ENCODE results near the gene C2. TPM values are rescaled to one million over a fixed set of nuclear protein-coding genes. Genes with fewer than 3 reads are reported as not detected.
"Not testable (repeated sequence)": the region's sequence is repeated elsewhere in the genome, so short reads cannot be mapped to it uniquely, and the experiment has no call there.

The C2 gene
- total RNA-seq, 1 donor from 2014 or later = 2.9 TPM

DNA sequence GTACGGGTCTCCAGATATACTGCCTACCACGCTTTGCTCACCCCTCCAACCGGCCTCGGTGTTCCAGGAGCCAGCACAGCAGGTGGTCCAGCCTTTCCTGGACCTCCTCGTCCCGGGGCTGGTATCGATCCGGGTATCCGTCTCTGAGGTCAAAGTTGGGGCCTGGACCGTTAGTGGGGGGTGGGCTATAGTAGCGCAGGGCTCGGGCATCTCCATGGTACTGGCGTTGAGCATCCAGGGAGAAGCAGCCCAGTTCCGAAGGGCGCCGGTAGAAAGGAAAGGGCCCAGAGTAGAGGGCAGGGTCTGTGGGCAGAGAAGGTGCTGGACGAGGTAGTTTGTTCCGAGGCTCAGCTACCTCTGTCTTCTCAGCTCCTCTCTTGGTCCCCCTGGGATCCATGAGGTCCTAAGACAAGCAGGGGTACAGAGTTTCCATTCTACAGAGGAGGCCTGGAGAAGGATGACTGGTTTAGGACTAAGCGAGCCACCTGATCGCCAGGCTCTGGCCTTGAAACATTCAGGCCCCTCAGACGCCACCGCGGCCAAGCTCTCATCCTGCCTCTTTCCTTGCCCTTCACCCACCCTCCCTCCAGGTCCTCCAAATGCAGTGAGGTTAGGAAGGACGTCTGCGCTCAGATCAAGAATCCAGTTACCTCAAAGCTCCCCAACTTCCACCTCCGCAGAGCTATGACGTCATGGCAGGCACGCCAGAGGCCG is 43.9 kb downstream of the C2 start:
- peaks cover 42% of the 10 kb centered on the region for H3K4me1 ChIP-seq
- H3K27me3 ChIP-seq = no peaks in the 10 kb centered on the region
- H3K4me3 ChIP-seq = peak overlapping the region; percentile 74 to 76
- H3K9me3 ChIP-seq = no peaks in the 10 kb centered on the region
- H3K27ac ChIP-seq = peak overlapping the region; percentile 95
- intact Hi-C loops (cut with DNase I) = loop anchor here (10.0 kb wide), 1 partner anchor 1003 kb away; no protein-coding TSS in a partner anchor
- peaks cover 0 to 36% of the 10 kb centered on the region in 2 donors for H3K36me3 ChIP-seq
- no peak for DNase-seq (ENCODE audit: extremely low spot score in 2 of 2)
- TF ChIP-seq POLR2AphosphoS5 (IDR thresholded peaks at IDR 0.05; ENCODE audit: insufficient read depth in 1 of 2, low read depth in 1 of 2) (no peak), POLR2A (IDR thresholded peaks at IDR 0.05) (no peak)
- TF ChIP-seq, protein P1, sequence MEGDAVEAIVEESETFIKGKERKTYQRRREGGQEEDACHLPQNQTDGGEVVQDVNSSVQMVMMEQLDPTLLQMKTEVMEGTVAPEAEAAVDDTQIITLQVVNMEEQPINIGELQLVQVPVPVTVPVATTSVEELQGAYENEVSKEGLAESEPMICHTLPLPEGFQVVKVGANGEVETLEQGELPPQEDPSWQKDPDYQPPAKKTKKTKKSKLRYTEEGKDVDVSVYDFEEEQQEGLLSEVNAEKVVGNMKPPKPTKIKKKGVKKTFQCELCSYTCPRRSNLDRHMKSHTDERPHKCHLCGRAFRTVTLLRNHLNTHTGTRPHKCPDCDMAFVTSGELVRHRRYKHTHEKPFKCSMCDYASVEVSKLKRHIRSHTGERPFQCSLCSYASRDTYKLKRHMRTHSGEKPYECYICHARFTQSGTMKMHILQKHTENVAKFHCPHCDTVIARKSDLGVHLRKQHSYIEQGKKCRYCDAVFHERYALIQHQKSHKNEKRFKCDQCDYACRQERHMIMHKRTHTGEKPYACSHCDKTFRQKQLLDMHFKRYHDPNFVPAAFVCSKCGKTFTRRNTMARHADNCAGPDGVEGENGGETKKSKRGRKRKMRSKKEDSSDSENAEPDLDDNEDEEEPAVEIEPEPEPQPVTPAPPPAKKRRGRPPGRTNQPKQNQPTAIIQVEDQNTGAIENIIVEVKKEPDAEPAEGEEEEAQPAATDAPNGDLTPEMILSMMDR (IDR thresholded peaks at IDR 0.05) = no peak

GRCh38 chr6:31971993-31972708 is 44.6 kb downstream of the C2 start, which contains the start of gene DXO:
Gene DXO, minus strand, starts transcription at chr6:31972138. Its CDS starts 463 bp downstream, at chr6:31971675.
- TF ChIP-seq POLR2A (IDR thresholded peaks at IDR 0.05) (peak in 1 of 2 donors; percentile 41), POLR2AphosphoS5 (IDR thresholded peaks at IDR 0.05; ENCODE audit: insufficient read depth in 1 of 2, low read depth in 1 of 2) (peak; percentile 92 to 96)
- TF ChIP-seq, protein P1 (IDR thresholded peaks at IDR 0.05) = no peak
- Histone ChIP-seq H3K27me3 (no peaks in the 10 kb centered on the region), H3K4me1 (peaks cover 42% of the 10 kb centered on the region), H3K4me3 (peak within 1 kb of the TSS; percentile 74 to 76), H3K36me3 (peaks cover 0 to 29% of the 10 kb centered on the region in 2 donors), H3K27ac (peak within 1 kb of the TSS; percentile 95), H3K9me3 (no peaks in the 10 kb centered on the region)
- DNase-seq (ENCODE audit: extremely low spot score in 2 of 2) = peak in 1 of 2 donors; percentile 99
- intact Hi-C loops (cut with DNase I) = loop anchor here (10.0 kb wide), 1 partner anchor 1003 kb away; no protein-coding TSS in a partner anchor

DNA sequence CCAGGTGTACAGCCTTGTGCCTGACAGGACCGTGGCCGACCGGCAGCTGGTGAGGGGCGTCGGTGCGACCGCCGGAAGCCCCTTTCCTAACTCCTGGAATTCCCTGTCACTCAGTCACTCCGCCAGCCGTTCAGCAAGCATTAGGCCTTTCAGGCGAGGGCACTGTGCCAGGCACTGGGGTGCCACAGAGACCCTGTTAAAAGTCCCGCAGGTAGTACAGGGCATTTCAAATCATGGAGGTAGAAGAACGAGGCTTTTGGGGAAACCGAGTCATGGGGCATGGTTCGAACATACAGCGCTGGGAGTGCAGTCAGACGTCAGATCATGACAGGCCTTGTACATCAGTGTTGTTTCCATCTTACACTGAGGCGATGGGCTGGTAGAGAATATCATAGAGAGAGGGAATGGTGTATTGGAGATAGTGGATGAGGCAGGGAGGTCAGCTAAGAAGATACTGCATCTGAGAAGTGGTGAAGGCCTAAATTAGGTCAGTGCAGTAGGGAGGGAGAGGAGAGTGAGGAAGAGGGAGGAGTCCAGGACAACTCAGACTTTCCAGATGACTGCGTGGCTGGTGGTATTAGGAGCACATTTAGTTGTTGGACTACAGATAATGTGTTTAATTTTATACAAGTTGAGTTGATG is 45.3 kb downstream of the C2 start:
- TF ChIP-seq, protein P1 (IDR thresholded peaks at IDR 0.05) = no peak
- no peak for TF ChIP-seq POLR2A (IDR thresholded peaks at IDR 0.05)
- TF ChIP-seq POLR2AphosphoS5 (IDR thresholded peaks at IDR 0.05; ENCODE audit: insufficient read depth in 1 of 2, low read depth in 1 of 2) = no peak
- intact Hi-C loops (cut with DNase I) = loop anchor here (10.0 kb wide), 1 partner anchor 1002 kb away; no protein-coding TSS in a partner anchor
- DNase-seq (ENCODE audit: extremely low spot score in 2 of 2) = no peak
- Histone ChIP-seq H3K36me3 (peaks cover 0 to 22% of the 10 kb centered on the region in 2 donors), H3K27me3 (no peaks in the 10 kb centered on the region), H3K27ac (peak overlapping the region; percentile 95), H3K4me1 (peaks cover 42% of the 10 kb centered on the region), H3K9me3 (no peaks in the 10 kb centered on the region), H3K4me3 (peak overlapping the region; percentile 74 to 76)

- H3K4me1 ChIP-seq = peaks cover 29% of the 10 kb centered on the region
- intact Hi-C loops (cut with DNase I) = loop anchor here (10.0 kb wide), 1 partner anchor 999 kb away; no protein-coding TSS in a partner anchor
- not testable (repeated sequence) for DNase-seq (ENCODE audit: extremely low spot score in 2 of 2)
Measured at GRCh38 chr6:31976065-31976464, 48.5 kb downstream of the C2 start.

DNA sequence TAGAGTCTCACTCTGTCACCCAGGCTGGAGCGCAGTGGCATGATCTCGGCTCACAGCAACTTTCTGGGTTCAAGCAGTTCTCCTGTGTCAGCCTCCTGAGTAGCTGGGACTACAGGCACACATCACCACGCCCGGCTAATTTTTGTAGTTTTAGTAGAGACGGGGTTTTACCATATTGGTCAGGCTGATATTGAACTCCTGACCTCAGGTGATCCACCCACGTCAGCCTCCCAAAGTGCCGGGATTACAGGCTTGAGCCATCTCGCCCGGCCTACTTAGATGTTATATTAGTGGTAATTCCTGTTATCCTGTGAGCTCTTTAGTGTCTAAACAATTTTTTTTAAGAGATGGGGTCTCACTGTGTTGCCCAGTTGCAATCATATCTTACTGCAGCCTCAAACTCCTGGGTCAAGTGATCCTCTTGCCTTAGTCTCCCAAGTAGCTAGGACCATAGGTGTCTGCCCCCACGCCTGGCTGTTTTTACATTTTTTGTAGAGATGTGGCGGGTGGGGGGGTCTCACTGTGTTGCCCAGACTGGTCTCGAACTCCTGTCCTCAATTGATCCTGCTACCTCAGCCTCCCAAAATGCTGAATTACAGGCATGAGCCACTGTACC is 50.4 kb downstream of the C2 start:
- Histone ChIP-seq H3K4me1 (peaks cover 18% of the 10 kb centered on the region), H3K9me3 (no peaks in the 10 kb centered on the region), H3K36me3 (no peaks in the 10 kb centered on the region), H3K4me3 (no peak overlapping the region), H3K27me3 (no peaks in the 10 kb centered on the region), H3K27ac (no peak overlapping the region)
- no peak for DNase-seq (ENCODE audit: extremely low spot score in 2 of 2)
- TF ChIP-seq, protein P1 (IDR thresholded peaks at IDR 0.05) = no peak
- TF ChIP-seq POLR2A (IDR thresholded peaks at IDR 0.05) (no peak), POLR2AphosphoS5 (IDR thresholded peaks at IDR 0.05; ENCODE audit: insufficient read depth in 1 of 2, low read depth in 1 of 2) (no peak)
- intact Hi-C loops (cut with DNase I) = loop anchor here (10.0 kb wide), 1 partner anchor 997 kb away; no protein-coding TSS in a partner anchor

More at GRCh38 chr6:31976065-31976464, 48.5 kb downstream of the C2 start:
- not testable (repeated sequence) for H3K9me3 ChIP-seq, H3K4me3 ChIP-seq, H3K36me3 ChIP-seq, H3K27ac ChIP-seq, H3K27me3 ChIP-seq

Measured in vagina (tissue), 2 donors.